Measurements from ENCODE around the gene MAP3K10.

GRCh38 chr19:40245506-40246128 lies 54.4 kb downstream of the MAP3K10 start:
- no peak for TF ChIP-seq CTCF (IDR thresholded peaks at IDR 0.05)
- TF ChIP-seq POLR2AphosphoS5 (IDR thresholded peaks at IDR 0.05; ENCODE audit: low read depth, low read length): no peak
- no peak for TF ChIP-seq SIN3A (IDR thresholded peaks at IDR 0.05; ENCODE audit: borderline replicate concordance, insufficient read depth, low read depth, low read length)
- no peak for TF ChIP-seq REST (IDR thresholded peaks at IDR 0.05; ENCODE audit: insufficient read depth in 1 of 2, low read depth in 2 of 2, low read length in 1 of 2)

Data from Panc1 (cell line).